Effector CD4-positive, alpha-beta T cell (primary cell): ENCODE data around the gene DHRS1.
"Not testable (repeated sequence)": the region's sequence is repeated elsewhere in the genome, so short reads cannot be mapped to it uniquely, and the experiment has no call there.

Source experiments
- DNase-seq: peaks from one replicate; pipeline ENCODE4 v3.0.0-alpha.2; 2020

DHRS1 gene

DNA sequence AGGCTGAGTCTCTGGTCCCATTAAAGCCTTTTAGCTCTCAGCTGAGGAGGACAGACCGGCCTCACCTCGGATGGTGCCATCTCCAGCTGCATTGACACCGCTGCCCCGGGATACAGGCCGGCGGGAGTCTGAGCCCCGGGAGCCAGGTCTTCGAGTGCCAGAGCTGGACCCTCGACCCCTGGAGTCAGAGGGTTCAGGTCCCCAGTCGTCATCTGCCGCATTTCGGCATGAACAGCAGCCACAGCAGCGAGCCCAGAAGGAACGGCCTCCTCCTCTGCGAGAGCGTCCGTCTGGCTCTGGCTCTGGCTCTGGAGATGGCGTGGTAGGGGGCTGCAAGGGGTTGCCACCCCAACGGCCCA lies 37.6 kb downstream of the DHRS1 start:
- no peak for DNase-seq

DNA sequence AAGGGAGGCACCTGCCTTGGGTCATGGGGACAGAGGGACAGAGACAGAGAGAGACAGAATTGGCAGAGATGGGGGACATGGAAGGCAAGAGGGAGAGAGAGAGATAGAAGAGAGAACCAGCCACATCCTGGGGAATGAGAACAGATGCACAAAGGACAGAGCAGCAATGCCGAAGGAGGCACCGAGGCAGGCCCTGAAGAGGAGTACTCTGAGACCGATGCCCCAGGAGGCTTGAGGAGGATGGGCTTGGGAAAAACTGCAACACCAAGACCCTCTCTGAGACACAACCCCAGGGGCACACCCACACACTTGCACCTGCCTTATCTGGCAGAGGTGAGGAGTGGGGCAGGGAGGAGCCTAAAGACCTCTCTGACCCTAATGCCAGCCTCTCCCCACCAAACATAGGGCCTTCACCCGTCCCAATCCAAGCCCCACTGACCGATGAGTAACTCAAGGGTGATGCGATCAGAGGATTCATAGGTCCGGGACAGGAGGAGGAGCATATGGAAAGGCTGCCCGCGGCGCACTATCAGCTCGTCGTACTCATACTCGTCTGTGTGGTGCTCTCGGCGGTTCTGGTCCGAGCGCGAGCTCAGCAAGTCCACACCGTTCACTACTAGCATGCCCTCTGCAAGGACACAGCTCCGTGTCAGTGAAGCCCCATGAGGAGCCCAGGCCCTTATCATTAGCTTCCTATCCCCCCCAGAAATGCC lies 38.2 kb downstream of the DHRS1 start:
- DNase-seq: no peak

DNA sequence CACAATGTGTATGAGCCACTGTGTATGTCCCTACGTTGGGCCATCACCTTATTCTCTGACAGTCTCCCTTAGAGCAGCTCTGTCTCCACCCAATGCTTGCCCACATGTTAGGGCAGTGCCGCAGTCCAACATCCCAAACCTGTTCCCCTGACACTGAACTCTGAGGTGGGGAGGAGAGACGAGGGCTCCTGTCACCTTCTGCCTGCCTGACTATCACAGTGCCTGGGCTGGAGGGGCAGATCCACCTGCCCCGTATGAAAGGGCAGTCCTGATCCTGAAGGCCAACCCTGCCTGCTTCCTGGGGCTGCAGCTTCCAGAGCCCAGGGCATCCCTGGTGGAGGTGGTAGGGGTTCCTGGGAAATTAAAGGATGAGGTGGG lies 38.8 kb downstream of the DHRS1 start:
- no peak for DNase-seq

DNA sequence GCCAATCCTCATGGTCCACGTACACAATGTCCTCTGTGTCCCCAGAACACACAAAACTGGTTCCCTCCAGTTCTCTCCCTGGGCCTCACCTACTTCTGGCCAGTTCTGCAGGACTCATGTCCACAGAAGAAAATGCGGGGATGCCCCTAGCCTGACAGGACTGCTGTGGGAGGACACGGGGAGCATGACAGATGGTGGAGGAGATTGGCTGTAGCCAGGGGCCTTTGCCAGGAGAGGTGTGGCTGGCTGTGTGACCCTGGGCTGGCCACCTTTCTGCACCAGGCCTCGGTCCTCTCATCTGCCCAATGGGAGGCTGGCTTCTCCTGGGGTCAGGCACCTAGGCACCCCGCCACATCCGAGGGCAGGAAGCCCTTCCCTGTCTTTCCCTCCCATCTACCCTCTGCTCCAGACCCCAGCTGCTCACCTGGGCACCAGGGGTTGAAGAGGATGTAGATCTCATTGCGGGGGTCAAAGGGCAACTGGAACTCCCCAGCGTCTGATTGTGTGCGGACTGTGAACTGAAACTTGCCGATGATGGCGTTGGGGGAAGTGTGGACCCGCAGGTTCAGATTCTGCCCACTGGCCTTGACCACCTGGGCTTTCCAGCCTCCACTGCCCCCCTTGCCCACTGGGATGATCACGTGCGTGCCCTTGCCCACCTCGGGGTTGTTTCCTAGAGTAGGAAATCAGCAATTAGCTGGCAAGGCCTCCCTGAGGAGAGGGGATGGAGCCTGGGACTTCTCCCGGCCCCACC lies 39.4 kb downstream of the DHRS1 start:
- no peak for DNase-seq

DNA sequence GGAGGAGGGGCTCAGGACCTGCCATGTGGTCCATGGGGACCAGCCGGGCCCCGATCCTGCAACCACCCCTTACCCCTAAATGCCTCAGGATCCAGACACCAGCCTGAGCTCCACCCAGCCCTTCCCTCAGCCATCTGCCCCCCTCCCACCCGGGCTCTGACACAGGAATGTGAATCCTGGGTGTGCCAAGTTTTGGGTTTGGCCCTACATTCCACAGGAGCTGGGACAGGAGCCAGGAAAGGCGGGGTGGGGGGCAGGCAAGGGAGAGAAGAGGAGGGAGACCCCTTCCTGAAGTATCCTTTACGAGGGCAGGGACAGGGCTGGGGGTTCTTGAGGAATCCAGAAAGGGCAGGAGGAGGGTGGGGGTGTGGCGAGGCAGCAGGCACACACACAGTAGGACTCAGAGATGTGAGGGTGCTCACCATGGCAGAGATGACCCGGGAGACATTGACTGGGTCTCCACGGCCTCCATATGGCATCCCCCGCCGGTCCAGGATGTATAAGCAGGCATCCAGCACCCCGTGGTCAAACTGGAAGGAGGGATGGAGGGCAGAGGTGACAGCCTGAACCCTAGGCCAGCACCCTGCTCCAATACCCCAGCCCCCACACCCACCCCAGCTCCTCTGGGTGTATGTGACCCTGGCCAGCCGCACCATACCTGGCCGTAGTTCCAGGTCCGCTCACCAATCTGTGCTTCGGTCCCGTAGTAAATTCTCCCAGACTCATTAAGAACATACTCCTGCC lies 40.1 kb downstream of the DHRS1 start:
- DNase-seq: no peak

- DNase-seq: no peak
Measured at GRCh38 chr14:24258548-24259265, 40.9 kb downstream of the DHRS1 start.

DNA sequence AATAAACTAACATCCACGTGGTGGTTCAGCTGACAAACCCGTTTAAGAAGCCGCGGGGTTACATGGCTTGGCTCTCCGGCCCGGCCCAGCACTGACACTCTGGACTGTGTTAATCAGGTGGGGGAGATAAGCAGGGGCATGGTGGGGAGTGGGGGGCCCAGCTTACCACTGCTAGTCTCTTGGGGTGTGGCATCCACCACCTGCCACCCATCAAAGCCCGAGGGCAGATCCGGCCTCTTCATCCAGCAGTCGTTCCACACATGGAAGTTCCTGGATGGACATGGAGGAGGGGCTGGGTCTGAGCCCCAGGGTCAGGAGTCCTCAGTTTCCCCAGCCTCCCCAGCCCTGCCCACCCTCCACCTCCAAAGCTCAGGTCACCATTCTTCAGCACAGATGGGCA lies 41.5 kb downstream of the DHRS1 start:
- DNase-seq: no peak

DNA sequence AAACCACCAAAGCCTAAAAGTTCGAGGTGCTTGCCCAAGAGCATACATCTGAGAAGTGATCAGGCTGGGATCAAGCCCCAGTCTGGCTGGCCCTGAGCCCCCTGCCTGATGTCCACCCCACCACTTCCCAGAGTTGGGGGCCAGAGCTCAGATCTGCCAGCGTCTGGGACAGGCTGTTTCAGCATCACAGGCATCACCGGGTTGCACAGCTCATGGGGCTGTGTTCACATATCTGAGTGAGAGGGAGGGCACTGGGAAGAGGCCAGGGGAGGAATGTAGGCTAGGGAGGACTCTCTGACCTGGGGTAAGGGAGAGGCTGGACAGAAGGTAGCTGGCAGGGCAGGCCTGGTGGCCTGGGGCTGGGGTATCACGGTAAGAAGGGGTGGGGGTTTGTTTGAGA lies 42.6 kb downstream of the DHRS1 start:
- DNase-seq: no peak

- no peak for DNase-seq
Measured at GRCh38 chr14:24255931-24256711, 43.5 kb downstream of the DHRS1 start.

DNA sequence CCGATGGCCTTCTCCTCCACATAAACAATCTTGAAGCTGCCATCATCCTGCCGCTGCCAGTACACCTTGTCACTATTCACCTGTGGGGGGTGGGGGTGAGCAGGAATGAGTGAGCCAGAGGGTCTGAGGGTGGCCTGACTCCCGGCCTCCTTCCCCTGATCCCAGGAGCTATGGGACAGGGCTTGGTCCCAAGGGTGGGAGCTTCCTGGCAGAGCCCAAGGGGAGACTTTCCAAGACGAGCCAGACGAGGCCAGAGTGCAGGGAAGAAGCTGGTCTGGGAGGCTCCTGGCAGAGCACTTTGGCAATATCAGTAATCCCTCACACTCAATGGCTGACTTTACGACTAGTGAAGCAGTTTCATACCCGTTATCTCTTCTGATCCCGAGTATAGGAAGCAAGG lies 44.1 kb downstream of the DHRS1 start:
- no peak for DNase-seq

GRCh38 chr14:24254630-24255392 lies 44.8 kb downstream of the DHRS1 start:
- no peak for DNase-seq

DNA sequence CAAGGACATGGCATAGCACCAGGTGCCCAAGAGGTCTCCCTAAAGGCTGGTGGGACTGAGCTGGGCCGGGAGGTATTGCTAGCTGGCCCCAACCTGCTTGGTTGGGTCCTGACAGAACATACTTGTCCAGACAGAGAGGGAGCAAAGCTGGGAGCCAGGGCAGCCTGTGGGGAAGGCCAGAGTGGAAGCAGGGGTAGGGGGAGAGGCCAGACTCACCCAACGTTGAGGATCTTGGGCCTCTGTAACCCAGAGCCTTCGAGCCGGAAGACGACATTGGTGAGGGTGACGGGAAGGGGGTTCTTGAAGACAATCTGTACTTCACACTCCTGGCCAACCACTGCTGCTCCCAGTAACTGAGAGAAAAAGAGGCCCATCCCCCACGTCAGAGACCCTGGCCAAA lies 45.6 kb downstream of the DHRS1 start:
- DNase-seq: no peak

DNA sequence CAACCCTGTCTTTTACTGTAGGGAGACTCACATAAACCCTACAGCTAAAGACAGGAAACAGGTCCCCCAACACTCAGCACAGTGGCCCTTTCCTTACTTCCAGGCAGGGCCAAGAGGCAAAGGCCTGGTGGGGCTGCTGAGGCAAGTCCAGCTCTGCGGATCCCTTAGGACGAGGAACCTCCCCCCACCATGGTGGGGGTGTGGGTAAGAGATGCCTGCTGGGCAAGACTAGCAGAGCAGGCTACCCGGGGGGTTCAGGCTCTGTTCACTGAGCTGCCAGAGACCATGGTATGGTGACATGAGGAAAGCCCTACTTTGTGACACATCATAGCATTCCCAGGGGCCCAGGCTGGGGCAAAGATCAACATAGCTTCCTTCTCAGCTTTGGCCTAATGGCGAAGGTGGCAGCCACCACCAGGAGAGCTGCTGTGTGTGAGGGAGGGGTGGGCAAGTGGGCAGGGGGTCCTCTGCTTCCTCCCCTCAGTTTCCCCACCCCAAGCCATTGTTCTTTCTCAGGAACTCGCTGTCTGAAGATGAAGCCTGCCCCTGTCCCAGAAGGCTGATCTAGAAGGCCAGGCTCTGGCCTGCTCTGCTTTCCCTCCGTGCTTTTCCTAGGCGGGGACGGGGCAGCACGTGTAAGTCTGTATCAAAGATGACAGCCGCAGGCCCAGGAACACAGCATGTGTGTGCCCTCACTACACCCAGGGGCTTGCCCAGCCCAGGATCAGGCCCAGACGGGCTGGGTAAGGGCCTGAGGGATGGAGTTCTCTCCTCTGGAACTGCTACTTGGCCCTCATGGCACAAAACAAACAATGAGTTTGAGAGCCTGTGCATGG lies 47.1 kb downstream of the DHRS1 start:
- DNase-seq: no peak

- DNase-seq: no peak
Measured at GRCh38 chr14:24251880-24252288, 47.7 kb downstream of the DHRS1 start.

DNA sequence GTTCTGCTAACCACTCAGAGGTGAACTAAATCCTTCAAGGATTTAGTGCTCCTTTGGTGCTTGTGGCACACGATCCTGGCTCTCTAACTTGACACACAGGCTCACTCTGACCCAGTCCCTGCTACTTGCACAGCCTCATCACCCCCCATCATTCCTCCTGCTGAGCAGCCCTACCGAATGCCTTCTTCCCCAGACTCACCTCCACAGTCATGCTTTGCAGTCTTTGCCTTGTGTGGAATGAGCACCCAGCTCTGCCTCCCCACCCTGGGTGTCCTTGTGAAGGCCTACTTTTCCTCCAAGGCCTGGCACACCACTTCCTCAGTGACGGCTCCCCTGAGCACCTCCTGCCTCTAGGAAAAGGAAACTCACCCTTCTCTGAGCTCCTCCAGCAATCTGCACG lies 49.2 kb downstream of the DHRS1 start:
- no peak for DNase-seq

DNA sequence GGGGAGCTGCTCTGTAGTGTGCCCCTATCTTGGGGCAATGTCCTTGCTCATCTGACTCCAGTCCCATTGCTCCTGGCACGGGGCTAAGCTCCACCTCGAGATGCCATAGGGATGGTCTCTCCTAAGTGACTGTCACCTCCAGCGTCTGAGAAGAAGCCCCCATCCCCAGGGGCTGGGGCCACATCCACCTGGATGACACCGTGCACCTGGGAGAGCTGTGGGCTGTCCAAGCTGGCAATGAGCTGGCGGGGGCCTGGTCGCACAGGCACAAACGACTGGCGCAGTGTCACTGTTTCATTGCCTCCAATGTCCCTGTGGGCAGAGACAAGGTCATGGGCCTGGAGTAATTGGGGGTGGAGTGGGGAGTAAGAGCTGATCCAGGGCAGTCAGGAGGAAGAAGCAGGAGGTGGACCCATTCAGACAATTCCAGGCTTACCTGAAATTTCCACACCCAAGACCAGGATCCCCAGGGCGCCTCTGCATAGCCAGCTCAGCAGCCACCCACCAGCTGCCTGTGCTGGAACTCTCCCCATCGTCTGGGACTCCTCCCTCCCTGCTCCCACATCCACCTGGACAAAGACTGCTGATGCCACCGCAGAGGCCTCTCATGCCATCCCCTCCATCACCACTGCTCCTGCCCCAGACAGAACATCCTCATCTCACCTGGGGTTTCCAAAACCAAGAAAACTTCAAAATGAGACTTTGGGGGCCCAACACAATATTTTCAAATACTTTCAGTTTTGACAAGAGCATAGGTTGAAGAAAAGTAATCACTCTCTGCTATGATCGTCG lies 50.2 kb downstream of the DHRS1 start:
- DNase-seq: no peak

DNA sequence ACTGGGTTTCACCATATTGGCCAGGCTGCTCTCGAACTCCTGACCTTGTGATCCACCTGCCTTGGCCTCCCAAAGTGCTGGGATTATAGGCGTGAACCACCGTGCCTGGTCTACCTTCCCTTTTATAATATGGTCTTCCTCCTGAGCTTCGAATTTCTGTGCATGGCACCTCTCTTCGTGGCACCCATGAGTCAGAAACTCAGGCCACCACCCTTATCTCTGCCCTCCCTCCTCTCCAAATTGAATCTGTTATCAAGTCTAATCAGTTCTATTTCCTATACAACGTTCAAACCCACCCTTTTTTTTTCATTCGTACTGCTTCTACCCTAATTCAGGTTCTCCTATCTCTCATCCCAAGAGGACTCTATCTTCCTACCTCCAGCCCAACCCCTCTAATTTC lies 52.2 kb downstream of the DHRS1 start:
- no peak for DNase-seq

- no peak for DNase-seq
Measured at GRCh38 chr14:24246765-24247212, 52.8 kb downstream of the DHRS1 start.

- DNase-seq: not testable (repeated sequence)
Measured at GRCh38 chr14:24245350-24245749, 54.2 kb downstream of the DHRS1 start.

DNA sequence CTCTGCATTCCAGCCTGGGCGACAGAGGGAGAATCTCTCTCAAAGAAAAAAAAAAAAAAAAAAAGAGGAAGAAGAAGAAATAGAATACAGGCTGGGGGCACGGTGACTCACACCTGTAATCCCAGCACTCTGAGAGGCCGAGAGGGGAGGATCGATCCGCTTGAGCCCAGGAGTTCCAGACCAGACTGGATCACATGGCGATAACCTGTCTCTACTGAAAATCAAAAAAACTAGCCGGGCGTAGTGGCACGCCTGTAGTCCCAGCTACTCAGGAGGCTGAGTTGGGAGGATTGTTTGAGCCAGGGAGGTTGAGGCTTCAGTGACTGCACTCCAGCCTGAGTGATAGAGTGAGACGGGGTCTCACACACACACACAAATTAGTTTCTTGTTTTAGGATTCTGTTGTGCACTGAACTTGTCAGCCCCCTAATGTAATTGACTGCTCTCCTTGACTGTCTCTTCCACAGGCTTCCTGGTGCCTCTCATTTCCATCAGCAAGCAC lies 56.2 kb downstream of the DHRS1 start:
- no peak for DNase-seq
